ENCODE measurements around the gene DRC1.

DRC1 gene

DNA sequence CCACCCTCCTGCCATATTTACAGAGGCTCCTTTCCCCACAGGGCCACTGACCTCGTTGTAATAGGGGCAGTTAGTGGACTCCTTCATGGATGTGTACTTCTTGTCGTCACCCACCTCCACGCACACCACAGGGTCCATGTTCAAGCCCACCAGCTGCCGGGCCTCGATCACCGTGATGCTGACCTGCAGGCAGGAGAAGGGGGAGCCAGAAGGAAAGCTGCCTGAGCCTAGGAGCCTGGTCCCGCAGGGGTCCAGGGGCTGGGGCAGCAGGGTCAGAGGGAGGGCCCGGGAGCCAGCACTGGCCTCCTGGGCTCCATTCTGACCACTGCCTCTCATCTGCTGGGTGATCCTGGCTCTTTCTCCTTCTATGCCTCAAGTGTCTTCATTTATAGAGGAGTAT, 93.2 kb downstream of the DRC1 start:
- no peak for DNase-seq

DNA sequence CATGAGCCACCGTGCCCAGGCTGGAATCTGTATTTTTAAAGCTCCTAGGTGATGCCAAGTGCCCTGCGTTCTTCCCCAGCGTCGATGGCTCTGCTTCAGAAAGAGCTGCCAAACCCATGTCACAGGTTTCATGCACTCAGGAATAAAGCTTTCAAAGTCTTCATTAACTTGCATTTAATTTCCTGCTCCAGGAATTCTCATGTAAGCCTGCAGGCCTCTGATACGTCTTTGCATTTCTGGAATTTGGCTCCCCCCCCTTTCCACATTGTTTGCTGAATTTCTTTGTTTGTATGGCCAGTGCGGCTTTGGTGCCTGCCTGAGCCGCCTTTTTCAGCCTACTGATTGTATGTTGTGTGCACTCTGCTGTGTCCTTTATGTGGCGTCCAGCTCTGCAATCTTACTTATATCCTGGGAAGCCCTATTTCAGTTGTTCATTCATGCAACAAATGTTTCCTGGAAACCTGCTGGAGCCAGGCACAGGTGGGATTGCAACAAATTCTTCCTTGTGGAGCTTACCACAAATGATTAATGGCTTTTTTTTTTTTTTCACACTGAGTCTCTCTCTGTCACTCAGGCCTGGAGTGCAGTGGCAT, 94.1 kb downstream of the DRC1 start:
- no peak for DNase-seq

DNA sequence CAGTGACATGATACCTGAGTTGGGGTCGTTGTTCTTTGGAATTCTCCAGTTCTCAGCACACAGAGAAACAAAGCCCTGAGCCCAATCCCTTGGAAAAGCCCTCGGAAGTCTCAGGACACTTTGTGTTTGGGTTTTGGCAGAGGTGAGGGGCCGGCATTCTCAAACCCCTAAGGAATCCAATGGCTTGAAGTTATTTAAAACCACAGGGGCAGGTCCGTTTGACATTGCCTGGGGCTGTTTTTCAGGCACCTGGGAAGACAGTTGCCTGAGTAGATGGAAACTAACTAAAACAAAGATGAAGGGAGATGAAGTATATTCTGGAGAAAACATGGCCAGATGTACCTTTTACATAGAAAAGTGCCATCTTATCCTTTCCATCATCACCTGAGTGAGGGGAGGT, 98.7 kb downstream of the DRC1 start:
- DNase-seq, result no peak

DNA sequence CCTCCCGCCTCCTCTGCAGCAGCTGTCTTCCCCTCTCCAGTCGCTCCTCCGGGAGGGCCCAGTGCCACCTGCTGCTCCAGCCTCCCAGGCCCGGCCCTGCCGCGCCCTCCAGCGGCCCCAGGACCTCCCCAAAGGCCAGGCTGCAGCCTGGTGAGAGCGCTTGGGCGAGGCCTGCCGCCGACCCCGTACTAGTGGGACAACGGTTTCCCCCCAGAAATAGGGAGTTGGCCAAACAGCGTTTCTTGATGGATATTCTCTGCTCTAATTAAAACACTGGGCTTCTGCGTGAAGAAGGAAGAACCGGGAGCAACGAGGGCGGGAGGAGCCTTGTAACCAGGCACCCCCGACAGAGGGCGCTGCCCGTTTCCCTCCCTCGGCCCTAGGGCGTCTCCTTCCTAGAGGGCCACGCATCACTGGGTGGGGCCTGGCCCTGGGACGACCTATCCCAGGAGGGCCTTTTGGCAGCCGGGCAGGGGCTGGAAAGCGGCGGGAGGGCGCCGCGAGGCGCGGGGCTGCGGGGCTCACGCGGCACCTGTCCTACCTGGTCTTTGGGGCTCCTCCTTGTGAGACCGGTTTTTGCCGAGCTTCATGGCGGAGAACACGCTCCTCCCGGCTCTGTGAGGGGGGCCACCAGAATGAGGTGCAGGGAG, 101.6 kb downstream of the DRC1 start:
- peak; percentile 72 to 77 for DNase-seq

DNA sequence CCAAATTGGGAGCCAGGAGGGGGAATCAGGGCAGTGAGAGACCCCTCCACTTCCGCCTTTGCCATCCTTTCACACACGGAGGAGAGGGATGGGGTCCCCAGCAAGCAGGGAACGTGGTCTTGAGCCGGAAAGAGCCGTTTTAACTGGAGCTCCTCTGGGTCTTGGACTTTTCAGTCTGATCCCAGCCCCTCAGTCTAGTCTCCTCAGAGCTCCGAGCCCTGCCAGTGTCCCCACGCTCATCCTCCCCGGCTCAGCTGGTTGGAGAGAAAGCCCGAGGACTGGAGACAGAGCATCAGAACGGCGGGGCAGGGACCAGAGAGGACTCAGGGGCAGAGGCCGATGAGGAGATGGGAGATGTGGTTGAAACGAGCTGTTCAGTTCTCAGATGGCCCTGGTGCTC, 102.3 kb downstream of the DRC1 start:
- DNase-seq, result no peak

- no peak for DNase-seq
These were observed 104.6 kb downstream of the DRC1 start for GRCh38 chr2:26506279-26506678.
